Caco-2 (cell line): ENCODE data around the gene GHRH. TPM values are rescaled to one million over a fixed set of nuclear protein-coding genes. Genes with fewer than 3 reads are reported as not detected.

ENCODE experiments used
- BruUV-seq: library from RNA; stranded (reverse); fragments of 400-500 nt; replicated peaks from 2 replicates; lab custom pipeline; 2021; lab: Mats Ljungman, UMichigan
- CTCF ChIA-PET: fragments of 300-600 bp; sonication (Branson Sonifier 250); formaldehyde crosslinking; loops from one replicate; lab custom pipeline; 2022; ENCODE audit warnings: antibody characterized with exemption; lab: Charles Lee
- POLR2A ChIA-PET: fragments of 300-600 bp; sonication (Branson Sonifier 250); formaldehyde crosslinking; loops from one replicate; lab custom pipeline; 2022; ENCODE audit warnings: antibody characterized with exemption; lab: Charles Lee
- DNase-seq, 2 experiments: peaks; one replicate each; pipeline versions ENCODE4 v3.0.0 to v3.0.0-alpha.2; 2020 to 2022
- H3K27me3 ChIP-seq: replicated peaks from 2 replicates; pipeline ENCODE4 v1.6.0; 2011; ENCODE audit warnings: low read length; ENCODE audit not compliant: control insufficient read depth, insufficient read depth
- H3K36me3 ChIP-seq: 2 replicates; pipeline ENCODE4 v1.5.1; 2011; ENCODE audit warnings: low read length; ENCODE audit not compliant: control insufficient read depth, insufficient read depth
- H3K4me1 ChIP-seq: fragments of 250-450 bp; sonication (Bioruptor Pico); 2 replicates; pipeline ENCODE4 v1.5.1; 2020; ENCODE audit warnings: mild to moderate bottlenecking
- H3K4me3 ChIP-seq: 2 replicates; pipeline ENCODE4 v1.5.1; 2011; ENCODE audit warnings: low read depth, mild to moderate bottlenecking, control low read depth, low read length
- H3K9me3 ChIP-seq: fragments of 250-450 bp; sonication (Bioruptor Pico); 2 replicates; pipeline ENCODE4 v1.5.1; 2020; ENCODE audit warnings: mild to moderate bottlenecking, moderate library complexity
- H3K27ac Mint-ChIP-seq: one replicate; pipeline ENCODE4 v1.8.0; 2022; ENCODE audit warnings: mixed read lengths; ENCODE audit not compliant: unreplicated experiment
- H3K27me3 Mint-ChIP-seq: one replicate; pipeline ENCODE4 v1.8.0; 2022; ENCODE audit warnings: mixed read lengths; ENCODE audit not compliant: insufficient read depth, unreplicated experiment
- H3K36me3 Mint-ChIP-seq: one replicate; pipeline ENCODE4 v1.8.0; 2022; ENCODE audit warnings: mild to moderate bottlenecking, mixed read lengths; ENCODE audit not compliant: insufficient read depth, unreplicated experiment
- H3K4me1 Mint-ChIP-seq: one replicate; pipeline ENCODE4 v1.8.0; 2022; ENCODE audit warnings: low read depth, mixed read lengths; ENCODE audit not compliant: unreplicated experiment
- H3K4me3 Mint-ChIP-seq: one replicate; pipeline ENCODE4 v1.8.0; 2022; ENCODE audit warnings: mild to moderate bottlenecking, moderate library complexity, mixed read lengths; ENCODE audit not compliant: unreplicated experiment
- H3K9me3 Mint-ChIP-seq: one replicate; pipeline ENCODE4 v1.8.0; 2022; ENCODE audit warnings: mixed read lengths; ENCODE audit not compliant: unreplicated experiment
- CTCF ChIP-seq, 2 experiments: fragments of 200-600 bp in 1 of 2; IDR thresholded peaks; 1 replicate in 1 of 2; 2 replicates in 1 of 2; pipeline versions ENCODE4 v1.5.1 to v1.8.0; 2011 to 2022; ENCODE audit warnings: antibody characterized with exemption in 1 of 2, control low read depth in 1 of 2, inconsistent platforms in 1 of 2, low read depth in 1 of 2, low read length in 1 of 2, mild to moderate bottlenecking in 1 of 2, moderate library complexity in 1 of 2; ENCODE audit not compliant: insufficient read depth in 1 of 2, severe bottlenecking in 1 of 2, unreplicated experiment in 1 of 2
- intact Hi-C: fragments of 100-400 bp; cut with micrococcal nuclease; formaldehyde crosslinking; loops from one replicate; pipeline ENCODE4 v1.10.0; 2022; ENCODE audit not compliant: unreplicated experiment
- total RNA-seq: library from RNA; stranded (reverse); gene quantifications from 2 replicates; pipeline ENCODE4 v1.2.3, GENCODE V29; 2022

GHRH gene
- total RNA-seq, 1 experiment from 2014 or later, result not detected

- ChIA-PET CTCF (interaction anchor here (0.6 kb wide), 1 partner anchor 66 kb away, joined by 4 read pairs; no protein-coding TSS in a partner anchor), POLR2A (interaction anchor here (0.6 kb wide), 1 partner anchor 75 kb away, joined by 9 read pairs; no protein-coding TSS in a partner anchor)
- Mint-ChIP-seq H3K9me3 (no peaks in the 10 kb centered on the region), H3K27ac (no peak overlapping the region), H3K36me3 (no peaks in the 10 kb centered on the region), H3K4me1 (no peaks in the 10 kb centered on the region), H3K27me3 (no peaks in the 10 kb centered on the region), H3K4me3 (no peak overlapping the region)
- intact Hi-C loops, result no loop called here
- Histone ChIP-seq H3K4me1 (no peaks in the 10 kb centered on the region), H3K27me3 (no peaks in the 10 kb centered on the region), H3K4me3 (no peak overlapping the region), H3K36me3 (no peaks in the 10 kb centered on the region), H3K9me3 (peaks cover 13% of the 10 kb centered on the region; the same call in 1 of the 2 replicates)
- no peak for TF ChIP-seq CTCF (IDR thresholded peaks at IDR 0.05; ENCODE audit: insufficient read depth in 1 of 2, low read depth in 1 of 2, low read length in 1 of 2, severe bottlenecking in 1 of 2, unreplicated experiment in 1 of 2)
- BruUV-seq, result no TSS peak
- no peak for DNase-seq
Measured at GRCh38 chr20:37266940-37267666, 5.5 kb upstream of the GHRH start.

- no TSS peak for BruUV-seq
- TF ChIP-seq CTCF (IDR thresholded peaks at IDR 0.05; ENCODE audit: insufficient read depth in 1 of 2, low read depth in 1 of 2, low read length in 1 of 2, severe bottlenecking in 1 of 2, unreplicated experiment in 1 of 2), result no peak
- no peak for DNase-seq
- Histone ChIP-seq H3K4me1 (no peaks in the 10 kb centered on the region), H3K9me3 (peaks cover 10% of the 10 kb centered on the region; the same call in 1 of the 2 replicates), H3K4me3 (no peak overlapping the region), H3K27me3 (no peaks in the 10 kb centered on the region), H3K36me3 (no peaks in the 10 kb centered on the region)
- intact Hi-C loops, result no loop called here
- POLR2A ChIA-PET, result no interaction called here
- Mint-ChIP-seq H3K9me3 (no peaks in the 10 kb centered on the region), H3K27ac (no peak overlapping the region), H3K36me3 (no peaks in the 10 kb centered on the region), H3K4me3 (no peak overlapping the region), H3K4me1 (no peaks in the 10 kb centered on the region), H3K27me3 (peaks cover 2% of the 10 kb centered on the region)
- CTCF ChIA-PET, result interaction anchor here (1.6 kb wide), 1 partner anchor 73 kb away, joined by 4 read pairs; no protein-coding TSS in a partner anchor
Measured at GRCh38 chr20:37265152-37265551, 3.5 kb upstream of the GHRH start.

- intact Hi-C loops, result no loop called here
- BruUV-seq, result no TSS peak
Measured at GRCh38 chr20:37263686-37264085, 2.1 kb upstream of the GHRH start.

More at GRCh38 chr20:37263686-37264085, 2.1 kb upstream of the GHRH start:
- no peak for DNase-seq
- no peaks in the 10 kb centered on the region for H3K9me3 Mint-ChIP-seq
- peaks cover 2% of the 10 kb centered on the region for H3K27me3 Mint-ChIP-seq
- H3K4me3 Mint-ChIP-seq, result no peak overlapping the region
- CTCF ChIA-PET, result no interaction called here
- TF ChIP-seq CTCF (IDR thresholded peaks at IDR 0.05; ENCODE audit: insufficient read depth in 1 of 2, low read depth in 1 of 2, low read length in 1 of 2, severe bottlenecking in 1 of 2, unreplicated experiment in 1 of 2), result no peak
- H3K27ac Mint-ChIP-seq, result no peak overlapping the region
- no peaks in the 10 kb centered on the region for H3K4me1 Mint-ChIP-seq
- Histone ChIP-seq H3K27me3 (no peaks in the 10 kb centered on the region), H3K36me3 (no peaks in the 10 kb centered on the region), H3K4me1 (no peaks in the 10 kb centered on the region), H3K9me3 (no peaks in the 10 kb centered on the region), H3K4me3 (no peak overlapping the region)
- H3K36me3 Mint-ChIP-seq, result no peaks in the 10 kb centered on the region
- POLR2A ChIA-PET, result interaction anchor here (0.6 kb wide), 1 partner anchor 63 kb away, joined by 4 read pairs; no protein-coding TSS in a partner anchor
